Activated CD8-positive, alpha-beta T cell treated with anti-CD3 and anti-CD28 coated beads, Interleukin-2, amount 10 ng/mL, durations not matched to agents 7 days and 5 days (primary cell): ENCODE results near the gene ALPL. TPM values are rescaled to one million over a fixed set of nuclear protein-coding genes. Genes with fewer than 3 reads are reported as not detected.

ENCODE experiments used
- ATAC-seq: fragments of 150-1000 bp; cut with Tn5 transposase; one replicate; pipeline ENCODE4 v1.10.0; 2021; ENCODE audit warnings: moderate library complexity
- CTCF ChIA-PET: fragments of 350-600 bp; sonication (Branson Sonifier 250); formaldehyde crosslinking; loops from one replicate; lab custom pipeline; 2021; ENCODE audit warnings: antibody characterized with exemption; lab: Charles Lee
- POLR2A ChIA-PET: fragments of 350-600 bp; sonication (Branson Sonifier 250); formaldehyde crosslinking; loops from one replicate; lab custom pipeline; 2021; ENCODE audit warnings: antibody characterized with exemption; lab: Charles Lee
- DNase-seq: peaks from one replicate; pipeline ENCODE4 v3.0.0-alpha.2; 2020
- H3K27ac Mint-ChIP-seq: one replicate; pipeline ENCODE4 v1.8.0; 2021; ENCODE audit warnings: mild to moderate bottlenecking, mixed read lengths
- H3K27me3 Mint-ChIP-seq: one replicate; pipeline ENCODE4 v1.8.0; 2021; ENCODE audit warnings: low read depth, mixed read lengths
- H3K36me3 Mint-ChIP-seq: one replicate; pipeline ENCODE4 v1.8.0; 2021; ENCODE audit warnings: low read depth, mixed read lengths
- H3K4me1 Mint-ChIP-seq: one replicate; pipeline ENCODE4 v1.8.0; 2021; ENCODE audit warnings: low read depth, mixed read lengths
- H3K4me3 Mint-ChIP-seq: one replicate; pipeline ENCODE4 v1.8.0; 2021; ENCODE audit warnings: mild to moderate bottlenecking, mixed read lengths
- H3K9me3 Mint-ChIP-seq: one replicate; pipeline ENCODE4 v1.8.0; 2022; ENCODE audit warnings: mixed read lengths; ENCODE audit not compliant: insufficient read depth
- total RNA-seq, 2 experiments: library from RNA; stranded (reverse); gene quantifications; one replicate each; pipeline ENCODE4 v1.2.3, GENCODE V29; 2021

Gene ALPL
- total RNA-seq, 2 experiments from 2014 or later = not detected

GRCh38 chr1:21576031-21576797 is 67.0 kb downstream of the ALPL start:
- peaks cover 3% of the 10 kb centered on the region for H3K4me1 Mint-ChIP-seq
- CTCF ChIA-PET = no interaction called here
- POLR2A ChIA-PET = no interaction called here
- H3K27me3 Mint-ChIP-seq = peaks cover 10% of the 10 kb centered on the region
- no peak overlapping the region for H3K27ac Mint-ChIP-seq
- no peak overlapping the region for H3K4me3 Mint-ChIP-seq
- no peak for ATAC-seq
- no peaks in the 10 kb centered on the region for H3K9me3 Mint-ChIP-seq
- no peak for DNase-seq
- H3K36me3 Mint-ChIP-seq = no peaks in the 10 kb centered on the region

- Mint-ChIP-seq H3K27ac (no peak overlapping the region), H3K36me3 (no peaks in the 10 kb centered on the region), H3K4me1 (peaks cover 3% of the 10 kb centered on the region), H3K27me3 (peaks cover 13% of the 10 kb centered on the region), H3K9me3 (no peaks in the 10 kb centered on the region), H3K4me3 (no peak overlapping the region)
- CTCF ChIA-PET = no interaction called here
- POLR2A ChIA-PET = no interaction called here
- DNase-seq = no peak
- no peak for ATAC-seq
Measured at GRCh38 chr1:21576798-21577187, 67.6 kb downstream of the ALPL start.

- CTCF ChIA-PET = no interaction called here
- DNase-seq (no peak), ATAC-seq (no peak)
- H3K36me3 Mint-ChIP-seq = no peaks in the 10 kb centered on the region
- POLR2A ChIA-PET = no interaction called here
- H3K4me1 Mint-ChIP-seq = peaks cover 3% of the 10 kb centered on the region
- H3K9me3 Mint-ChIP-seq = no peaks in the 10 kb centered on the region
- H3K27ac Mint-ChIP-seq = no peak overlapping the region
- no peak overlapping the region for H3K4me3 Mint-ChIP-seq
- H3K27me3 Mint-ChIP-seq = peaks cover 13% of the 10 kb centered on the region
Measured at GRCh38 chr1:21577324-21577723, 68.1 kb downstream of the ALPL start.

GRCh38 chr1:21577933-21578332 is 68.7 kb downstream of the ALPL start:
- DNase-seq = no peak
- no peaks in the 10 kb centered on the region for H3K9me3 Mint-ChIP-seq
- ChIA-PET CTCF (no interaction called here), POLR2A (no interaction called here)
- no peak overlapping the region for H3K27ac Mint-ChIP-seq
- peaks cover 13% of the 10 kb centered on the region for H3K27me3 Mint-ChIP-seq
- ATAC-seq = no peak
- H3K36me3 Mint-ChIP-seq = no peaks in the 10 kb centered on the region
- peaks cover 3% of the 10 kb centered on the region for H3K4me1 Mint-ChIP-seq
- no peak overlapping the region for H3K4me3 Mint-ChIP-seq

DNA sequence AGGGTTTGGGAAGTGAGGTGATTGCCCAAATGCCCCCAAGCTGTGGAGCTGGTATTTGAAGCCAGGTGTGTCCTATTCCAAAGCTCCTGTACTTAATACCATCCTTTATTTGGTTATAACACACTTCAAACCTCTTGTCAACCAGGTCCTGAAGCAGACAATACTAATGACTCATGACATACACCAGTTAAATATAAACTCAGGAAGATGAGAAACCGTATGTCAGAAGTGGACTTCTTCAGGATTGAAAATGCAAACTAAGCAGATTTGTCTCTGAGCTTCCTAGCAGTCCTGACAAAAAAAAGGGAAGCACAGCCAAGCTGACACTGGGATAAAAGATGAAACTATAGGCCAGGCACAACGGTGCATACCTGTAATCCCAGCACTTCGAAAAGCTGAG is 70.6 kb downstream of the ALPL start:
- no peaks in the 10 kb centered on the region for H3K36me3 Mint-ChIP-seq
- ChIA-PET POLR2A (no interaction called here), CTCF (no interaction called here)
- no peaks in the 10 kb centered on the region for H3K9me3 Mint-ChIP-seq
- H3K27ac Mint-ChIP-seq = no peak overlapping the region
- H3K4me3 Mint-ChIP-seq = no peak overlapping the region
- H3K4me1 Mint-ChIP-seq = no peaks in the 10 kb centered on the region
- no peak for DNase-seq
- peaks cover 3% of the 10 kb centered on the region for H3K27me3 Mint-ChIP-seq
- ATAC-seq = no peak

- Mint-ChIP-seq H3K9me3 (no peaks in the 10 kb centered on the region), H3K36me3 (no peaks in the 10 kb centered on the region), H3K27me3 (peaks cover 5% of the 10 kb centered on the region), H3K4me3 (no peak overlapping the region), H3K4me1 (no peaks in the 10 kb centered on the region), H3K27ac (no peak overlapping the region)
- no peak for DNase-seq
- ATAC-seq = no peak
- ChIA-PET CTCF (interaction anchor here (1.1 kb wide), 1 partner anchor 48 kb away, joined by 3 read pairs; no protein-coding TSS in a partner anchor), POLR2A (no interaction called here)
Measured at GRCh38 chr1:21584096-21584495, 74.9 kb downstream of the ALPL start.

DNA sequence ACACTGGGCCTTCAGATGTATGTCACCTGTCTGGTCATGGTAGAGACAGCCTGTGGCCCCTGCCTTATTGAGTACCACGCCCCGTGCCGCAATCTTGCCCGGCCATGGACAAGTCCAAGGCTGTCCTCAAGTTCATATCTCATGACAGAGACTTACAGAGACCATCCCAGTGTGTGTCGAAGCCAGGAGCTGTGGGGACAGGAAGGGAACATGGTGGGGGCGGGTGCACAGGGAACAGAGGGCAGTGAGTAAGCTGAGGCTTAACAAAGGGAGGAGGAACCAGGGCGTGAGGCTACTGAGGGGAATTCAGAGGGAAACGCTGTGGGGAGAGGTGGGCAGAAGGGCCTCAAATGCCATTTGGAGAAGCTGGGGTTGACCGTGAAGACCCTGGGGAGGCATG is 75.8 kb downstream of the ALPL start:
- DNase-seq (no peak), ATAC-seq (no peak)
- Mint-ChIP-seq H3K27ac (no peak overlapping the region), H3K9me3 (no peaks in the 10 kb centered on the region), H3K4me3 (no peak overlapping the region), H3K27me3 (peaks cover 5% of the 10 kb centered on the region), H3K4me1 (no peaks in the 10 kb centered on the region), H3K36me3 (no peaks in the 10 kb centered on the region)
- ChIA-PET POLR2A (no interaction called here), CTCF (no interaction called here)

GRCh38 chr1:21586222-21586621 is 77.0 kb downstream of the ALPL start:
- ChIA-PET POLR2A (no interaction called here), CTCF (no interaction called here)
- no peak for ATAC-seq

DNA sequence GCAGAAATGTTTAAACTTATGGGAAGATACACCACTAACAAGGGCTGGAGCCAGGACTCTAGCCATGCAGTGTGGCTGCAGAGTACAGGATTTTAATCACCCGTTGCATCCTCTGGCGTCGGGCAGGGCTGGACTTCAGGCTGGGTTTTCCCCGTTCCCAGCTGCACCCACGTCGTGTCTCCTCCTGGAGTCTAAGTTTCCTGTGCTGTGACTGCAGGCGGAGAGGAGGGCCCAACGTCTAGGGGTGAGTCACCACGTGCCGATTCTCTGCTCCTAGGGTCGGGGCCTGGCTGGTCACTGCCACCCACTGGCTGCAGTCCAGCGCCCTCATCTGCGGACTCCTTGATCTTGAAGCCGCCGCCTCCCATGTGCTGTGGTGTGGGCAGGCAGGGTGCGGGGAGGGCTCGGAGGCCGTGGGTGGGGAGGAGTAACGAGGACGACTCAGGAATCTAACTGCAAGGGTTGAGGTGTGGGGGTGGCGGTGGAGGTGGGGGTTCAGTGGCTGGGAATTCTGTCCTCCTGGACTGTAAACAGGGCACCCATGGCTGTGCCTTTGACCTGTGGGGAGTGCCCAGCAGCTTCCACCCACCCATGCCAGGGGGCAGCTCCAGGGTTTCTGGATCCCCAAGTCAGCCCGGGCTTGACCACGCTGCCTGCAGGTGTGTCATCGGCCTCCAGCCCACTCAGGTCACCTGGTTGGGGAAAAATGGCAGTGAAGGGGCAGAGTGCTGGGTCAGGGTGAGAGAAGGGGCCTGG is 77.8 kb downstream of the ALPL start:
- Mint-ChIP-seq H3K9me3 (no peaks in the 10 kb centered on the region), H3K36me3 (no peaks in the 10 kb centered on the region), H3K27me3 (peaks cover 2% of the 10 kb centered on the region), H3K27ac (no peak overlapping the region), H3K4me1 (no peaks in the 10 kb centered on the region), H3K4me3 (no peak overlapping the region)
- ChIA-PET POLR2A (no interaction called here), CTCF (no interaction called here)
- ATAC-seq = no peak
- DNase-seq = no peak

More at GRCh38 chr1:21586222-21586621, 77.0 kb downstream of the ALPL start:
- DNase-seq = no peak
- no peak overlapping the region for H3K4me3 Mint-ChIP-seq
- no peaks in the 10 kb centered on the region for H3K4me1 Mint-ChIP-seq
- H3K36me3 Mint-ChIP-seq = no peaks in the 10 kb centered on the region
- peaks cover 5% of the 10 kb centered on the region for H3K27me3 Mint-ChIP-seq
- no peak overlapping the region for H3K27ac Mint-ChIP-seq
- no peaks in the 10 kb centered on the region for H3K9me3 Mint-ChIP-seq

DNA sequence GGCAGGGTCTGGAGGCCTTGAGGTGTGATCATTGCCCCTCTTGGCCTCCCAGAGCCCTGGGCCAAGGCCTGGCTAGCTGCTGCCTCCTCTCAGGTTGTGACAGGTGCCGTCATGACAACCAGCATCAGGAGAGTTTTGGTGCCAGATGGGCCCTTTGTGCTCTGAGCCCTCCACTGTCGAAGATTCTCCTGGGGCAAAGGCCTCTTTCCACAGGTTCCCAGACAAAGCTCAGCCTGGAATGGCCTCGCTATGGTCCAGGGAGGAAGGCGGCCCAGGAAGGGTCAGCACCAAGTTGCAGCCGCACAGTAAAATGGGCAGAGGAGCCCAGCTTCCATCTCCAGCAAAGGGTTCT is 78.4 kb downstream of the ALPL start:
- Mint-ChIP-seq H3K27me3 (peaks cover 2% of the 10 kb centered on the region), H3K4me3 (no peak overlapping the region), H3K9me3 (no peaks in the 10 kb centered on the region), H3K4me1 (no peaks in the 10 kb centered on the region), H3K36me3 (no peaks in the 10 kb centered on the region), H3K27ac (no peak overlapping the region)
- no peak for ATAC-seq
- no peak for DNase-seq
- POLR2A ChIA-PET = no interaction called here
- CTCF ChIA-PET = no interaction called here

GRCh38 chr1:21589618-21590017 is 80.4 kb downstream of the ALPL start:
- POLR2A ChIA-PET = no interaction called here
- H3K9me3 Mint-ChIP-seq = no peaks in the 10 kb centered on the region

GRCh38 chr1:21590126-21590880 is 81.1 kb downstream of the ALPL start:
- Mint-ChIP-seq H3K27me3 (peaks cover 2% of the 10 kb centered on the region), H3K4me3 (no peak overlapping the region), H3K36me3 (no peaks in the 10 kb centered on the region), H3K4me1 (no peaks in the 10 kb centered on the region), H3K27ac (no peak overlapping the region), H3K9me3 (no peaks in the 10 kb centered on the region)
- ATAC-seq (no peak), DNase-seq (no peak)
- ChIA-PET CTCF (no interaction called here), POLR2A (no interaction called here)

More at GRCh38 chr1:21589618-21590017, 80.4 kb downstream of the ALPL start:
- H3K4me1 Mint-ChIP-seq = no peaks in the 10 kb centered on the region
- no peak overlapping the region for H3K27ac Mint-ChIP-seq
- H3K36me3 Mint-ChIP-seq = no peaks in the 10 kb centered on the region
- CTCF ChIA-PET = no interaction called here
- H3K4me3 Mint-ChIP-seq = no peak overlapping the region
- DNase-seq (no peak), ATAC-seq (no peak)
- H3K27me3 Mint-ChIP-seq = peaks cover 2% of the 10 kb centered on the region
